Gastrocnemius medialis (tissue), 4 donors: Measurements from ENCODE around the gene SSR2.

Experiments
- CTCF ChIP-seq, 5 experiments: fragments of 450-650 bp in 3 of 5; fragments of 200-600 bp in 2 of 5; sonication (generic) in 2 of 5; IDR thresholded peaks in 4 of 5; conservative IDR thresholded peaks in 1 of 5; 1 replicate in 4 of 5; 2 replicates in 1 of 5; pipeline ENCODE4 v1.5.1; 2016 to 2019; ENCODE audit warnings: antibody characterized with exemption in 5 of 5, mild to moderate bottlenecking in 3 of 5, moderate library complexity in 3 of 5
- POLR2A ChIP-seq, 2 donors: fragments of 450-650 bp; IDR thresholded peaks; one replicate each; pipeline ENCODE4 v1.6.1; 2017; ENCODE audit warnings: antibody characterized with exemption in 2 of 2, mild to moderate bottlenecking in 2 of 2, moderate library complexity in 2 of 2

GRCh38 chr1:155973723-155974122, 47.0 kb downstream of the SSR2 start:
- no peak for TF ChIP-seq POLR2A (IDR thresholded peaks at IDR 0.05)
- no peak for TF ChIP-seq CTCF (IDR thresholded peaks at IDR 0.05 in 4 of 5, conservative IDR thresholded peaks at IDR 0.05 in 1 of 5)
